NCI-H510A treated with DMSO at 0.1 percent for 48 hours (cell line): ENCODE measurements around the gene UBL5.
"Not testable (repeated sequence)": the region's sequence is repeated elsewhere in the genome, so short reads cannot be mapped to it uniquely, and the experiment has no call there.

Source experiments
- DNase-seq: peaks from one replicate; lab custom pipeline; 2025; lab: John Stamatoyannopoulos, UW

Gene UBL5

DNA sequence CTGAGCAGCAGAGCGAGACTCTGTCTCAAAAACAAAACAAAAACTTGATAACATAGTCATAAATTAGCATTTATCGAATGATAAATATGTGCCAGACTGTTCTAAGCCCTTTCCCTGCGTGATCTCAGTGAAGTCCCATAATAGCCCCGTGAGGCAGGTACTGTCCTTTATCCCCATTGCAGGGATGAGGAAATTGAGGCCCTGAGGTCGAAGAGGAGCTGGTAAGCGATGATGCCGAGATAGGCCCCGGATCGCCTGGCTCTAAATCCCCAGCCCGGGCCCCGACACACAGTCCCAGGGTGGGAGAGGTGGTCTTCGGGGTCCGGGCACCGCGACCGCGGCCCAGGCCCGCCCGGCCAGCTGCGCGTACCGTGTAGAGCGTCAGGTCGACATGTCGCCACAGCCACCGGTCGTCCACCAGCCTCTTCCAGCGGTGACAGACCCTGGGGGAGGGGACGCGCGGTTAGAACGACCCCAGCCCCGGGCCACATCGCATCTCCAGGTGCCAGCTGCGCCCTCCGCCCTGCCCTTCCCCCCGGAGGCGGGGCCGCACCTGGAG lies 9.5 kb upstream of the UBL5 start:
- DNase-seq, result no peak

DNA sequence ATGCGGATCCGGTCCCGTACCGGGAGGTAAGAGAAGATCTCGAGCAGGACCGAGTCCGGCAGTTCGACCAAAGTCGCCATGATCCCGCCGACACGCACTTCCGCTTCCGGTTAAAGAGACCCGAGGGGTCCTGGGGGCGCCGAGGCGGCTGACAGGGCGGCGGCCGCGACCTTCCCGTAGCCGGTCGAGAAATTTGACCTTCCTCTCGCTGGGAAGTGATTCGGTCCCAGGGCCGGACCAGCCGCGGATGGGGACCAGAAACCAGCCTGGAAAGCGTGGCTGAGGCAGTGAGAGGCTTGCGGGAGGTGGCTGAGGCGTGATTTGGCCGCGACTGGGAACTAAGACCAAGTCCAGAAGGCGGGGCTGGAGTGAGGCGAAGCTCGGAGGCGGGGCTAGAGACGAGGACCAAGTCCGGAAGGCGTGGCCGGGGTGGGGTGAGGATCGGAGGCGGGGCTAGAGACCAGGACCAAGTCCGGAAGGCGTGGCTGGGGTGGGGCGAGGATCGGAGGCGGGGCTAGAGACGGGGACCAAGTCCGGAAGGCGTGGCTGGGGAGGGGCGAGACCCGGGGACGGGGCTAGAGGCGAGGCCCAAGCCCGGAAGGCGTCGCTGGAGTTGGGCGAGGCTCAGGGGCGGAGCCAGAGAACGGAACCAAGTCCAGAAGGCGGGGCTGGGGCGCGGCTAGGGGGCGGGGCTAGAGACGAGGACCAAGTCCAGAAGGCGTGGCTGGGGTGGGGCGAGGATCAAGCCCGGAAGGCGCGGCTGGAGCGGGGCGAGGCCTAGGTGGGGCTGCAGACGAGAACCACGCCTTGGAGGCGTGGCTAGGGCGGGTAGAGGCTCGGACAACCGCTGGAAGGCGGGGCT lies 8.8 kb upstream of the UBL5 start, which contains the start of gene FBXL12:
TSS of gene FBXL12 (minus strand) at position 346 of the 862 bp plus-strand sequence. CDS start at position 80, 266 bp downstream.
- DNase-seq, result peak; percentile 99

GRCh38 chr19:9819596-9819909 lies 8.2 kb upstream of the UBL5 start:
- DNase-seq, result peak; percentile 98

- DNase-seq, result not testable (repeated sequence)
Observed at GRCh38 chr19:9820034-9820433, 7.7 kb upstream of the UBL5 start.

DNA sequence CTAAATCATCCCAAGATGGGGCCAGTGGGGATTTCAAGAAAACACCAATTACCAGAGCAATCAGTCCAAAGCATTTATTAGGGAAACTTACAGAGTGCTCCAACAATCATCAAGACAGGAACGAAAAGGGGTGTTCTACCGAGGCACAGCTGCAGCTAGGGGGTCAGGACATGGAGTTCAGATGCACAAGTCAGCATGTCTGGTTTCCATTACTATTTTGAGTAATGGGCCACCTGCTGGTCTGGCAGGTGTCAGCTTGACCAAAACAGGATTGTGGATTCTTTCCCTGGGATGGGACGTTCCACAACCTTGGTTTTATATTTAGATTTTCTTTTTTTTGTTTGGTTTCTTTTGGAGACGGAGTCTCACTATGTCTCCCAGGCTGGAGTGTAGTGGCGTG lies 3.9 kb upstream of the UBL5 start:
- DNase-seq, result no peak

GRCh38 chr19:9828551-9829063 lies 889 bp downstream of the UBL5 start:
- no peak for DNase-seq

GRCh38 chr19:9834307-9834725 lies 6.6 kb downstream of the UBL5 start:
- DNase-seq, result no peak

DNA sequence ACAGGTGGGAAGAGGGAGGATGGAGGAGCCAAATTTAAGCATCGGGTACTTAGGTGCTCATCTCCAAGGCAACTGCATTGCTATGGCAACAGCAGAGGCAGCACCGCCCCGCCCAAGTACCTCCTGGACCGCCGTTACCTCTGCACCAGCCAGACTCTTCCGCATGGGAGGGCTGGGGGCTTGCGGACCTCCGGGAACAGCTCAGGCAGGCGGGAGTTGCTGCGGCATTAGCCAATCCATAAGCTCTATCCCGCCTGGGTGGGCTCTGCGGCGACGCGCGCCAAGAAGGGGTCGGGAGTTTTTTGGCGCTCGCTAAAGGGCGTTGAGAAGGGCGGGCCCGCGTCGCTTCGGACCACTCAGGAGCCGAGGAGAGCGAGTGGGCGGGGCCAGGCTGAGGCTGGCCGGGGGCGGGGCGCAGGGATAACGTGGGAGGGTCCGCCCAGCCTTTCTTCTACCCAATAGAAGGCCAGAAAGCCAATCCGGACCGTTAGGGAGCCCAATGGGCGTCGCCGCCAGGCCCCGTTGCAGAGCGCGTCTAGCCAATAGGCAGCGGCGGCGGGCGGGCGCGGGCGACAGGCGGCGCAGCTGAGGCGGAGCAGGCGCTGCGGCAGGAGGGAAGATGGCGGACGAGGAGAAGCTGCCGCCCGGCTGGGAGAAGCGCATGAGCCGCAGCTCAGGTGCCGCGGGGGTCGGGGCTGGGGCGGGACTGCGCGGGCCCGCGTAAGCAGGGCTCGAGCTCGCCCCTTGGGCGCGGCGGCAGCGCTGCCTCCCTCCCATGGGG lies 7.2 kb downstream of the UBL5 start, which contains the start of gene PIN1:
TSS of gene PIN1 (plus strand) at position 593 of the 781 bp plus-strand sequence. CDS start at position 620, 27 bp downstream.
- DNase-seq, result peak; percentile 98

DNA sequence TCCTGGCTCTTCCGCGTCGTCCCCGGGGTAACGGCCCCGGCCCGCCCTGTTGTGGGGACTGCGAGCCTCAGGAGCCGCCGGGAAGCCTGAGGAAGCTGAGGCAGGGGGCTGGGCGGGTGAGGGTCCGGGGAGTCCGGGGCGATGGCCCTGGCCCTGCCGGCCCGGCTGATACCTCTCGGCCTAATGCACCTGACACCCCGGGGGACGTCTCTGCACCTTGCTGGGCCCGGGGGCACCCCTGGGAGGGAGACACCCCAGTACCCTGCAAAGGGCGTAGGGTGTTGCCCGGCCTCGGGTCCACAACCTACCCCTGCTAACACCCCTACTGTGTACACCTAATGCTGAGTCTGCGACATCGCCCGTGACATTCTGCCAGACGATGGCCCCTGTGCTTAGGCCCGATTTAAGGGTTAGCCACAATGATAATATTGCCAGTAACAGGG lies 7.8 kb downstream of the UBL5 start:
- no peak for DNase-seq

DNA sequence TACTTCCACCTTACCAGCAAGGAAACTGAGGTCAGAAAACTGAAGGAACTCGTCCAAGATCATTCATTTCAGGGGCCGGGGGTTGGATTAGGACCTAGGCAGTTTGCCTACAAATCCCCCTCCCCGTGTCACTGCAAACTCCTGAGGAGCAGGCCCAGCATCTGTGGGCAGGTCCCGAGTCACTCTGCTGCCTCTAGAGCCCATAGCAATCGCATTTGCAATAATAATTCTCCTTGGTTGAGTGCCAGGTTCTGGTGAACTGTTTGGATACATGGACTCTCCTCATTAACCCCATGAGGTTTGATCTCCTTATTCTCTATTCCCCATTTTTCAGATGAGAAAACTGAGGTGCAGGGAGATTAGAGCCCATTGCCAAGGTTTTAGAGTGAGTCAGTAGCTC lies 8.3 kb downstream of the UBL5 start:
- DNase-seq, result no peak

DNA sequence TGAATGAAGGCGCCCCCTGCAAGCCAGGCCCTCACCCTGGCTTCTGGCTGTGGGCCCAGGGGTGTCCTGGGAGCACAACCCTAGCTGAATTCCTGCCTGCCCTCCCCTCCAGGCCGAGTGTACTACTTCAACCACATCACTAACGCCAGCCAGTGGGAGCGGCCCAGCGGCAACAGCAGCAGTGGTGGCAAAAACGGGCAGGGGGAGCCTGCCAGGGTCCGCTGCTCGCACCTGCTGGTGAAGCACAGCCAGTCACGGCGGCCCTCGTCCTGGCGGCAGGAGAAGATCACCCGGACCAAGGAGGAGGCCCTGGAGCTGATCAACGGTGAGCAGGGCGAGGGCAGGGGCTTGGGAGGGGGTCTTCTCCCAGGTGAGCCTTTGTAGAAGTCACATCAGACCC lies 10.6 kb downstream of the UBL5 start:
- no peak for DNase-seq

GRCh38 chr19:9839415-9839814 lies 11.7 kb downstream of the UBL5 start:
- DNase-seq, result no peak

GRCh38 chr19:9842834-9843625 lies 15.3 kb downstream of the UBL5 start:
- no peak for DNase-seq

GRCh38 chr19:9843626-9844273 lies 16.0 kb downstream of the UBL5 start:
- not testable (repeated sequence) for DNase-seq

DNA sequence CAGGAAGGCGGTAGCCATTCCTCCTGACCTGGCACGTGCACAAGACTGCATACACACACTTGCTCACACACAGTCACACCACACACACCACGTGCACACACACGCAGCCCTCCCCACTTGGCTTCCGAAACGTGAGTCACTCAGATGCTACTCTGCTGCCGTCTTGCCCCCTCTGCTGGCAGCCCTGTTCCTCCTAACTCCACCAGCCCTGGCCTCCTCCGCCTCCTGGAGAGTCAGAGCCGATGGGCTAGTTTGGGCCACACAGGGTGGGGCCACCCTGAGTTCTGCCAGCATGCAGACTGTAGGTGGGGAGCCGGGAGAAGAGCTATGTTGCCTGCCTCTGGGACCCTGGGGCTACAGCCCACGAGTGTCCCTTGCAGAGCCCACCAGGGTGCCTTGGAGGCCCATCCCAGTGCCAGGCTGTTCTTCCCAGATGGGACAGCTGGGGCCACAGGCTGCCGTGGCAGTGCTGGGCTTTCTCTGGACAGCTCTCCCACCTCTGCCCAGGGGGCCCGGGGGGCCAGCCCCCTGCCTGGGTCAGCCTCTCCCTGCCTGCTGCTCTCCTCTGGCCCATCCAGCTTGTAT lies 19.5 kb downstream of the UBL5 start:
- DNase-seq, result no peak

- no peak for DNase-seq
Observed at GRCh38 chr19:9848060-9848459, 20.3 kb downstream of the UBL5 start.

DNA sequence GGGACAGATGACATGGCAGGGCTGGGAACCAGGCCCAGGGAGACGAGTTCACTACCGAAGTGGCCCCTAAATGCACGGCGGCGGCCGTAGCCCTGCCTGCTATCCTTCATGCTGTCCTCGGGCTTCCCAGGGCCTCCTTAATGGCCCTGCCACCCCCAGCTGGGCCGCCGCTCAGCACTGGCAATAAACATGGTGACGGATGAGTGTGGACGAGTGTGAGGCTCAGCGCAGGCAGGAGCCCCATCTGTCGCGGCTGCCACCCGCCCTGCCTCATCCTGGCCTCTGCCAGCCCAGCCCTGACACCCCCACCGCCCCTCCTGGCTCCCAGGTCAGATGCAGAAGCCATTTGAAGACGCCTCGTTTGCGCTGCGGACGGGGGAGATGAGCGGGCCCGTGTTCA lies 21.0 kb downstream of the UBL5 start:
- DNase-seq, result no peak

DNA sequence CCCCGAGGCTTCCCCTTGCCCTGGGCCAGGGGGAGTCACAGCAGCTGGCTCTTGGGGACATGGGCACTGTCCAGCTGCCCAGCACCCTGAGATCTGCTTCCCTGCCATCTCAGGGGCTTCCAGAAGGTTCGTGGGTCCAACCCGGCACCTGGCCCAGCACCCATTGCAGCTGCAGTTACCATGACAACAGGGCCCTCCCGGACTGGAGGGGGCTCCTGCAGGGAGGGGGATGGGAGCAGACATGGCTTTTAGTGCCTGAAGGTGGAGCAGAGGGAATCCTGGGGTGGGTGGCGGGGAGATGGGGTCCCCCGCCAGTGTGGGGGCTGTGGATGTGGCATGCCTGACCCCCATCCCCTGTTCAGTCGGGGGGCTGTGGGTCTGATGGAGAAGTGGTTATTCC lies 22.1 kb downstream of the UBL5 start:
- no peak for DNase-seq

DNA sequence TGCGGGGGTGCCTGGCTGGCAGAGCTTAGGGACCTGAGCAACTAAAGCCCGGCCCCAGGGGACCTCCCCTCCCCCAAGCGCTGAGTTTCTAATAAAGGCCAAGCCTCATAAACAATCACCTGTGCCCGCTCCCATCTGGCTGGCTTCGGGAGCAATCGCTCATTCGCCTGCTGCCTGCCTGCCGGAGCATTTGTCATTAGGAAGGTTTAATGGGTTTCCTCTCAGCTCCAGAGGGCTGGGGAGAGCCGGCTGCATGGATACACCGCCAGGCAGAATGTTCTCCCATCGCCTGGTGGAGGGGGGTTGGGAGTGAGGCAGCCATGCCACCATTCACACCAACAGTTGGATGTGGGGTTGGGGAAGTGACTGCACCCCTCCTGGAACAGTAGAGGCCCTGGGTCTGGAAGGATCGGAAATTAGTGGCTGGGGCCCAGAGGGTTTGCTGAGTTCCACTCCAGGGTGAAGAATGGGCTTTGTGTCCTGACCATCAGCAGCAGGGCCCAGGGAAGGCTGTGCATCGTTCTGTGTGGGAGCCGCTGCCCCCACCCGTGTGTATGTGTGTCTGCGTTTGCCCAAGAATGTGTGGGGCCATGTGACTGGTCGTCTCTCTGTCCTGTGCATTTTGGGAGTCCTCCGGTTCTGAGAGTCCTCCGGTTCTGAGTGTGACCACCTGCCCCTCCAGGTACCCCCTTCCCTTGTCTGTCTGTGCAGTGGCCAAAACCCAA lies 22.7 kb downstream of the UBL5 start:
- no peak for DNase-seq

GRCh38 chr19:9854282-9854846 lies 26.6 kb downstream of the UBL5 start:
- no peak for DNase-seq
